GM18508 (cell line): ENCODE measurements around the gene TRAPPC10.

Experiments
- ATAC-seq: cut with Tn5 transposase; IDR thresholded peaks from one replicate; pipeline ENCODE4 v1.9.1; 2021; ENCODE audit warnings: moderate number of reproducible peaks; ENCODE audit not compliant: insufficient read depth, unreplicated experiment

Gene TRAPPC10

GRCh38 chr21:44011579-44012473, at the start of gene TRAPPC10:
Gene TRAPPC10, plus strand, starts transcription at chr21:44012309. Its CDS starts 185 bp downstream, at chr21:44012494.
- ATAC-seq = no peak

GRCh38 chr21:43965911-43966585, 46.1 kb upstream of the TRAPPC10 start:
- ATAC-seq = no peak

- ATAC-seq = no peak
Measured at GRCh38 chr21:43966946-43967512, 45.1 kb upstream of the TRAPPC10 start.

- ATAC-seq = no peak
Measured at GRCh38 chr21:43967981-43968380, 44.1 kb upstream of the TRAPPC10 start.

- no peak for ATAC-seq
Measured at GRCh38 chr21:43968410-43969114, 43.5 kb upstream of the TRAPPC10 start.

GRCh38 chr21:43969115-43969444, 43.0 kb upstream of the TRAPPC10 start:
- ATAC-seq = no peak

GRCh38 chr21:43970551-43970950, 41.6 kb upstream of the TRAPPC10 start:
- no peak for ATAC-seq

GRCh38 chr21:43971201-43971991, 40.7 kb upstream of the TRAPPC10 start:
- ATAC-seq = no peak

- no peak for ATAC-seq
Measured at GRCh38 chr21:43971992-43972255, 40.2 kb upstream of the TRAPPC10 start.

- ATAC-seq = no peak
Measured at GRCh38 chr21:43972850-43973633, 39.1 kb upstream of the TRAPPC10 start.

GRCh38 chr21:43973634-43973955, 38.5 kb upstream of the TRAPPC10 start:
- no peak for ATAC-seq

GRCh38 chr21:43974791-43975468, 37.2 kb upstream of the TRAPPC10 start:
- no peak for ATAC-seq

- ATAC-seq = no peak
Measured at GRCh38 chr21:43975469-43976098, 36.5 kb upstream of the TRAPPC10 start.

GRCh38 chr21:43976661-43977060, 35.4 kb upstream of the TRAPPC10 start:
- ATAC-seq = no peak

- ATAC-seq = no peak
Measured at GRCh38 chr21:43978060-43978459, 34.0 kb upstream of the TRAPPC10 start.

GRCh38 chr21:43979654-43980053, 32.5 kb upstream of the TRAPPC10 start:
- no peak for ATAC-seq

GRCh38 chr21:43981151-43981870, 30.8 kb upstream of the TRAPPC10 start:
- no peak for ATAC-seq

- ATAC-seq = no peak
Measured at GRCh38 chr21:43981871-43982210, 30.3 kb upstream of the TRAPPC10 start.
